Bronchial epithelial cell (primary cell): Measurements from ENCODE around the gene DCC. TPM values are rescaled to one million over a fixed set of nuclear protein-coding genes. Genes with fewer than 3 reads are reported as not detected.

Source experiments
- DNase-seq: peaks from one replicate; pipeline ENCODE4 v3.0.0-alpha.2; 2010; ENCODE audit warnings: low read depth
- FAIRE-seq: peaks from 2 replicates; lab custom pipeline; 2011; peaks lifted over from hg19 to GRCh38; lab: Jason Lieb, UNC
- H3K27me3 ChIP-seq: 2 replicates; pipeline ENCODE4 v1.5.1; 2011; ENCODE audit warnings: low read length; ENCODE audit not compliant: control insufficient read depth, insufficient read depth
- H3K36me3 ChIP-seq: 2 replicates; pipeline ENCODE4 v1.5.1; 2011; ENCODE audit warnings: low read length; ENCODE audit not compliant: control insufficient read depth, insufficient read depth
- H3K4me3 ChIP-seq: 2 replicates; pipeline ENCODE4 v1.5.1; 2011; ENCODE audit warnings: mild to moderate bottlenecking, low read depth, low read length, control low read depth
- CTCF ChIP-seq: IDR thresholded peaks from 2 replicates; pipeline ENCODE4 v1.5.1; 2011; ENCODE audit warnings: mild to moderate bottlenecking, moderate library complexity, low read length, control low read depth, inconsistent platforms; ENCODE audit not compliant: insufficient read depth, severe bottlenecking
- total RNA-seq: library from RNA; depleted of rRNA; stranded (reverse); fragments of >200 nt; gene quantifications from 2 replicates; pipeline ENCODE4 v1.2.1, GENCODE V29; 2014

Gene DCC
- total RNA-seq, 1 donor from 2014 or later = not detected

- FAIRE-seq (no peak), DNase-seq (peak; percentile 5)
- Histone ChIP-seq H3K36me3 (no peaks in the 10 kb centered on the region), H3K4me3 (no peak overlapping the region), H3K27me3 (no peaks in the 10 kb centered on the region)
- no peak for TF ChIP-seq CTCF
These were observed 851.6 kb downstream of the DCC start for GRCh38 chr18:53191634-53192033.

DNA sequence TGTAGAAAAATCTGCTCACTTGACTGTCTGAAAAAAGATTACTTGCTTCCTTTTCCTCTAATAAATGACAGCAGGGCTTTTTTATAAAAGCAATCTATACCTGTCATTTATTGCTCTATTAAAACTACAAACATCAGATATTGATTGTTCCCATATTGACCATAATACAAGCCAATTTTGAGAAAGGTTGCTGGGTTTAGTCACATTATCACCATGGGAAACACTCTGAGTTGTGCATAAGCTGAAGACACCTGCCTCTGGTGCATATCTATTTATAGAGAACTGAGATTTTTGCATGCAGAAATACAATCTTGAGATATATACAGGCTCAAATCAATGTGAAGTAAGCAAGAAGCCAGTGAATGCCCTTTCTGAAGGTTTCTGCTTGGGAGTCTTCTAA is 853.9 kb downstream of the DCC start:
- no peak for DNase-seq
- no peak for TF ChIP-seq CTCF
- Histone ChIP-seq H3K4me3 (no peak overlapping the region), H3K36me3 (no peaks in the 10 kb centered on the region), H3K27me3 (no peaks in the 10 kb centered on the region)
- FAIRE-seq = no peak

GRCh38 chr18:53219853-53220252 is 879.9 kb downstream of the DCC start:
- FAIRE-seq (no peak), DNase-seq (peak; percentile 8)
- TF ChIP-seq CTCF = no peak
- H3K36me3 ChIP-seq = no peaks in the 10 kb centered on the region
- no peak overlapping the region for H3K4me3 ChIP-seq
- no peaks in the 10 kb centered on the region for H3K27me3 ChIP-seq

GRCh38 chr18:53224128-53224778 is 884.3 kb downstream of the DCC start:
- no peak for DNase-seq
- FAIRE-seq = no peak
- no peaks in the 10 kb centered on the region for H3K27me3 ChIP-seq
- TF ChIP-seq CTCF = no peak
- H3K36me3 ChIP-seq = no peaks in the 10 kb centered on the region
- no peak overlapping the region for H3K4me3 ChIP-seq

DNA sequence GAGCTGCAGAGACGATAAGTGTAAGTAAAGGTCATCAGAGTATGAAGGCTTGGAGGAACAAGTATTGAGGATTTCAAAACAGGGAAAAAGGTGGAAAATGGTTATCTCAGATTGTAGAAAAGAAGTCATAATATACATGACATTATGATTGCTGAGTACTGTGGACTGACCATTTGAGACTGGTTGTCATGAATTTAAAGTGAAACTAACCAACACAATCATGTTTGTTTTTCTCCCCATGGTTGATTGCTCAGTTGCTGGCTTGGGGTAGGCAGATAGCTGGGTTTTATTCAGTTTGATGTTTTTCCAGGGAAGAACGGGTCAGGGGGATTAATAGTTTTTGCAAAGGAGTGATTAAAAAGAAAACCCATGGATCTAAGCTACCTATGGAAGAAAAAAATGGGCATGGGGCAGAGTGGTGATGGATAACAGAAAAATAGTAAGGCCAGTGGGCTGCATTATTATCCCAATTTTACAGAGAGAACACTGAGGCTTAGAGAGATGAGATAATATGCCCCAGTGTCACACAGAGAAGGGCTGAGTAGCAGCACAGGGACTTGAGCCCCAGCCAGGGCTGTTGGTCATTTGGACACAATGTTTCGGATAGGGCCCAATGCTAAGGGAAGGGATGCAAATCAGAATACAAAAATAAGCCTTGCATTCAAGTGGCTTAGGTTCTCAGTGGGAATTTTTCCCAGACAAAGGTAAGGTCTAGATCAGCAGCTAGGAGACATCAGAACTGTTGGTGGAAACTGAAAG is 885.7 kb downstream of the DCC start:
- Histone ChIP-seq H3K36me3 (no peaks in the 10 kb centered on the region), H3K4me3 (no peak overlapping the region), H3K27me3 (no peaks in the 10 kb centered on the region)
- FAIRE-seq (no peak), DNase-seq (no peak)
- no peak for TF ChIP-seq CTCF
